H1 (cell line): ENCODE results near the gene NANOS2. TPM values are rescaled to one million over a fixed set of nuclear protein-coding genes. Genes with fewer than 3 reads are reported as not detected.

Experiments used
- CTCF ChIA-PET: fragments of 300-600 bp; sonication (Branson Sonifier 250); formaldehyde crosslinking; loops from one replicate; lab custom pipeline; 2021; ENCODE audit not compliant: partially characterized antibody; lab: Charles Lee
- POLR2A ChIA-PET: fragments of 300-600 bp; sonication (Branson Sonifier 250); formaldehyde crosslinking; loops from one replicate; lab custom pipeline; 2021; ENCODE audit warnings: inconsistent platforms; ENCODE audit not compliant: partially characterized antibody; lab: Charles Lee
- DNase-seq, 2 experiments: peaks; one replicate each; pipeline versions ENCODE4 v3.0.0 to v3.0.0-alpha.2; 2010 to 2022; ENCODE audit warnings: low spot score in 2 of 2, low read depth in 1 of 2, mixed read lengths in 1 of 2
- FAIRE-seq: peaks from 2 replicates; lab custom pipeline; 2011; peaks lifted over from hg19 to GRCh38; lab: Jason Lieb, UNC
- H2AFZ ChIP-seq: 2 replicates; pipeline ENCODE4 v1.8.1; 2012; ENCODE audit warnings: low read length, inconsistent platforms
- H2AK5ac ChIP-seq: 2 replicates; pipeline ENCODE4 v1.6.1; 2013; ENCODE audit warnings: low read depth, low read length
- H2BK120ac ChIP-seq: replicated peaks from 2 replicates; pipeline ENCODE3; 2013; ENCODE audit warnings: low read depth, low read length, inconsistent platforms
- H2BK12ac ChIP-seq: 2 replicates; pipeline ENCODE4 v1.6.1; 2013; ENCODE audit warnings: low read depth, low read length
- H2BK15ac ChIP-seq: 2 replicates; pipeline ENCODE4 v1.6.1; 2013; ENCODE audit warnings: low read length
- H2BK20ac ChIP-seq: 2 replicates; pipeline ENCODE4 v1.6.1; 2013; ENCODE audit warnings: low read length
- H2BK5ac ChIP-seq: 2 replicates; pipeline ENCODE4 v1.6.1; 2013; ENCODE audit warnings: low read depth, low read length
- H3K14ac ChIP-seq: 2 replicates; pipeline ENCODE4 v1.6.1; 2013; ENCODE audit warnings: inconsistent platforms; ENCODE audit not compliant: insufficient read length
- H3K18ac ChIP-seq: 2 replicates; pipeline ENCODE4 v1.6.1; 2013; ENCODE audit warnings: low read length; ENCODE audit errors: extremely low read depth
- H3K23ac ChIP-seq: 2 replicates; pipeline ENCODE4 v1.6.1; 2013; ENCODE audit warnings: inconsistent platforms; ENCODE audit not compliant: insufficient read length
- H3K23me2 ChIP-seq: 2 replicates; pipeline ENCODE4 v1.6.1; 2013; ENCODE audit warnings: low read depth, low read length
- H3K27ac ChIP-seq: 2 replicates; pipeline ENCODE4 v1.6.1; 2011; ENCODE audit warnings: low read depth, low read length, inconsistent platforms
- H3K27me3 ChIP-seq, 4 experiments: replicated peaks in 1 of 4; 1 replicate in 1 of 4; 2 replicates in 3 of 4; pipeline versions ENCODE4 v1.6.1 to v1.8.1; 2011 to 2013; ENCODE audit warnings: low read length in 3 of 4, mild to moderate bottlenecking in 3 of 4, inconsistent platforms in 2 of 4, mixed read lengths in 2 of 4, moderate library complexity in 1 of 4; ENCODE audit not compliant: control insufficient read depth in 3 of 4, insufficient read depth in 3 of 4; ENCODE audit errors: extremely low read depth in 1 of 4
- H3K36me3 ChIP-seq, 4 experiments: 2 replicates each; pipeline versions ENCODE4 v1.6.1 to v1.8.1; 2011 to 2013; ENCODE audit warnings: mild to moderate bottlenecking in 4 of 4, low read length in 3 of 4, moderate library complexity in 2 of 4, control low read depth in 1 of 4, inconsistent platforms in 1 of 4; ENCODE audit not compliant: insufficient read depth in 4 of 4, control insufficient read depth in 2 of 4
- H3K4ac ChIP-seq: replicated peaks from 2 replicates; pipeline ENCODE3; 2013; ENCODE audit warnings: low read length, low read depth, mixed read lengths, inconsistent platforms; ENCODE audit not compliant: insufficient read length
- H3K4me1 ChIP-seq, 4 experiments: replicated peaks in 1 of 4; 1 replicate in 1 of 4; 2 replicates in 3 of 4; pipeline versions ENCODE4 v1.6.1 to v1.8.1; 2011 to 2013; ENCODE audit warnings: low read length in 3 of 4, inconsistent platforms in 2 of 4, mixed read lengths in 1 of 4; ENCODE audit not compliant: insufficient read depth in 4 of 4, control insufficient read depth in 3 of 4
- H3K4me2 ChIP-seq, 2 experiments: 2 replicates each; pipeline versions ENCODE4 v1.6.1 to v1.8.1; 2011 to 2013; ENCODE audit warnings: low read depth in 2 of 2, low read length in 2 of 2, control low read depth in 1 of 2, inconsistent platforms in 1 of 2, mild to moderate bottlenecking in 1 of 2; ENCODE audit not compliant: insufficient read depth in 1 of 2
- H3K4me3 ChIP-seq, 4 experiments: fragments of 200-600, 300-600 bp in 1 of 4; sonication (generic), shearing (Covaris generic), sonication (Bioruptor Twin) in 1 of 4; 2 replicates each; pipeline versions ENCODE4 v1.5.1 to v1.8.1; 2011 to 2016; ENCODE audit warnings: low read length in 4 of 4, low read depth in 3 of 4, control low read depth in 2 of 4, inconsistent platforms in 2 of 4, mild to moderate bottlenecking in 2 of 4, mixed read lengths in 1 of 4, moderate library complexity in 1 of 4; ENCODE audit not compliant: insufficient read depth in 2 of 4; ENCODE audit errors: extremely low read depth in 1 of 4
- H3K56ac ChIP-seq: replicated peaks from 2 replicates; pipeline ENCODE3; 2013; ENCODE audit warnings: low read depth, mild to moderate bottlenecking, mixed read lengths, low read length, inconsistent platforms; ENCODE audit not compliant: insufficient read length
- H3K79me1 ChIP-seq: 2 replicates; pipeline ENCODE4 v1.6.1; 2013; ENCODE audit warnings: low read depth, low read length, control low read depth
- H3K79me2 ChIP-seq, 2 experiments: 2 replicates each; pipeline versions ENCODE4 v1.6.1 to v1.8.1; 2012 to 2013; ENCODE audit warnings: low read length in 2 of 2, mild to moderate bottlenecking in 2 of 2, inconsistent platforms in 1 of 2; ENCODE audit not compliant: insufficient read depth in 2 of 2, control insufficient read depth in 1 of 2
- H3K9ac ChIP-seq, 4 experiments: replicated peaks in 1 of 4; 1 replicate in 1 of 4; 2 replicates in 3 of 4; pipeline versions ENCODE4 v1.6.1 to v1.8.1; 2011 to 2013; ENCODE audit warnings: low read depth in 3 of 4, low read length in 3 of 4, control low read depth in 2 of 4, mild to moderate bottlenecking in 2 of 4, moderate library complexity in 2 of 4, inconsistent platforms in 1 of 4; ENCODE audit errors: extremely low read depth in 1 of 4
- H3K9me3 ChIP-seq, 2 experiments: 2 replicates each; pipeline versions ENCODE4 v1.6.1 to v1.8.1; 2012 to 2013; ENCODE audit warnings: mild to moderate bottlenecking in 2 of 2, moderate library complexity in 2 of 2, control low read depth in 1 of 2, inconsistent platforms in 1 of 2, low read depth in 1 of 2, low read length in 1 of 2, mixed read lengths in 1 of 2; ENCODE audit not compliant: insufficient read depth in 2 of 2
- H4K20me1 ChIP-seq, 2 experiments: replicated peaks in 1 of 2; 2 replicates each; pipeline versions ENCODE3 to v1.8.1; 2011 to 2013; ENCODE audit warnings: inconsistent platforms in 2 of 2, low read length in 2 of 2, mild to moderate bottlenecking in 1 of 2; ENCODE audit not compliant: insufficient read depth in 2 of 2, control insufficient read depth in 1 of 2
- H4K5ac ChIP-seq: 2 replicates; pipeline ENCODE4 v1.6.1; 2013; ENCODE audit warnings: low read length, low read depth, mixed read lengths, inconsistent platforms; ENCODE audit not compliant: insufficient read length
- H4K8ac ChIP-seq: 2 replicates; pipeline ENCODE4 v1.8.0; 2013; ENCODE audit warnings: mild to moderate bottlenecking, moderate library complexity, low read length, inconsistent platforms; ENCODE audit not compliant: insufficient read depth; ENCODE audit errors: extremely low read depth
- H4K91ac ChIP-seq: replicated peaks from 2 replicates; pipeline ENCODE3; 2013; ENCODE audit warnings: low read length, mixed read lengths, inconsistent platforms; ENCODE audit not compliant: insufficient read length
- ASH2L ChIP-seq: fragments of 200-600, 300-600 bp; sonication (generic); IDR thresholded peaks from one replicate; pipeline ENCODE4 v1.7.1; 2017; ENCODE audit warnings: low read length
- ATF3 ChIP-seq: IDR thresholded peaks from 2 replicates; pipeline ENCODE4 v1.6.1; 2011; ENCODE audit warnings: low read depth, mild to moderate bottlenecking, low read length; ENCODE audit not compliant: insufficient read depth
- SP2 ChIP-seq: IDR thresholded peaks from 2 replicates; pipeline ENCODE4 v1.6.1; 2012; ENCODE audit warnings: mild to moderate bottlenecking, low read length, inconsistent platforms
- WGBS, 2 experiments: shearing (Covaris generic) in 1 of 2; methylation state at CpG; one replicate each; pipeline versions ENCODE4 v1.1.6 to v1.1.7; 2013 to 2015; ENCODE audit warnings: low lambda C conversion rate in 2 of 2, mixed read lengths in 2 of 2, inconsistent platforms in 1 of 2, low coverage in 1 of 2, missing lambda C conversion rate in 1 of 2; ENCODE audit not compliant: insufficient replicate concordance in 2 of 2, insufficient coverage in 1 of 2, insufficient read length in 1 of 2; ENCODE audit errors: extremely low coverage in 1 of 2, missing lambda C conversion rate in 1 of 2; 5-methylcytosine and 5-hydroxymethylcytosine counted together
- polyA plus RNA-seq, 7 experiments: library from polyadenylated mRNA; depleted of rRNA in 3 of 7; stranded (reverse) in 5 of 7; unstranded in 2 of 7; fragments of >200 nt in 5 of 7; fragments of 200-250 nt in 2 of 7; gene quantifications; 1 replicate in 5 of 7; 2 replicates in 1 of 7; 4 replicates in 1 of 7; pipeline versions ENCODE4 v1.2.1 to v1.2.3, GENCODE V29; 2011 to 2013; ENCODE audit warnings: missing spikeins in 2 of 7, mixed read lengths in 2 of 7
- total RNA-seq: library from RNA; stranded (reverse); fragmentation: NEBNext Ultra II Directional; extraction: Animal tissue kit (Norgen Biotek cat#: 25700); gene quantifications from 2 replicates; pipeline ENCODE4 v1.2.1, GENCODE V29; 2021

Gene NANOS2
- total and polyA plus RNA-seq, 2 of the 8 experiments (the other 6 are each of a cell fraction or from before 2014, with no cell fraction given) = 0.20 TPM; not detected in 1

GRCh38 chr19:45863335-45863839, 51.2 kb downstream of the NANOS2 start:
- Histone ChIP-seq H3K4ac (no peak overlapping the region), H3K4me3 (peak overlapping the region; percentile 51 to 90 (median 69); a peak in 7 of 8 replicates), H4K20me1 (peaks cover 0 to 4% of the 10 kb centered on the region in 2 experiments), H4K8ac (no peak overlapping the region), H3K4me2 (peak overlapping the region; percentile 91 to 96), H3K18ac (no peak overlapping the region), H3K4me1 (peaks cover 0 to 18% (median 8%) of the 10 kb centered on the region in 4 experiments; a peak in 6 of 7 replicates), H2AFZ (no peak overlapping the region), H3K9me3 (no peaks in the 10 kb centered on the region), H3K27ac (no peak overlapping the region), H2BK120ac (no peak overlapping the region), H2BK5ac (no peak overlapping the region), H4K5ac (no peak overlapping the region), H3K9ac (no peak overlapping the region; a peak in 1 of 7 replicates), H3K36me3 (peaks cover 0 to 9% (median 7%) of the 10 kb centered on the region in 4 experiments; a peak in 3 of 8 replicates), H3K23ac (no peak overlapping the region), H3K79me1 (peaks cover 12% of the 10 kb centered on the region; the same call in 1 of the 2 replicates), H4K91ac (no peak overlapping the region), H2BK15ac (no peak overlapping the region), H3K56ac (no peak overlapping the region), H3K23me2 (peaks cover 18% of the 10 kb centered on the region), H2BK20ac (no peak overlapping the region), H3K27me3 (no peaks in the 10 kb centered on the region; a peak in 1 of 7 replicates), H3K79me2 (peaks cover 3 to 69% of the 10 kb centered on the region in 2 experiments; a peak in 2 of 4 replicates), H2AK5ac (no peak overlapping the region), H2BK12ac (no peak overlapping the region), H3K14ac (no peak overlapping the region)
- FAIRE-seq (no peak), DNase-seq (no peak)
- CTCF ChIA-PET = interaction anchor here (0.7 to 12.4 kb wide), 11 partner anchors 9 to 424 kb away, joined by 3 to 208 read pairs (median 3); partner anchors contain the start of genes IRF2BP1 and SIX5
- WGBS, 2 experiments = 6% methylated on average over 22 of the region's 22 CpGs; no CpG with 5 or more reads in 1 of the 2 experiments
- POLR2A ChIA-PET = interaction anchor here (0.6 to 13.7 kb wide), 18 partner anchors 10 to 146 kb away, joined by 3 to 277 read pairs (median 4); partner anchors contain the start of genes IRF2BP1, MYPOP, RSPH6A and SIX5
- TF ChIP-seq ATF3 = peak; percentile 1; the same call in 1 of the 2 replicates
- TF ChIP-seq ASH2L = peak; percentile 39
- no peak for TF ChIP-seq SP2
